ENCODE data around the gene PGM2L1. TPM values are rescaled to one million over a fixed set of nuclear protein-coding genes. Genes with fewer than 3 reads are reported as not detected.
A peak's percentile ranks its signal among the peaks of the same experiment; 100 is the strongest.

PGM2L1 gene
- total RNA-seq, 1 experiment from 2014 or later = 9.5 TPM

- no peak for DNase-seq (ENCODE audit: low spot score)
- in situ Hi-C loops (cut with HindIII; ENCODE audit: low sequenced_read_pairs) = no loop called here
These were observed 81.3 kb downstream of the PGM2L1 start for GRCh38 chr11:74316772-74317505.

GRCh38 chr11:74312326-74312725, 85.9 kb downstream of the PGM2L1 start:
- no peak for DNase-seq (ENCODE audit: low spot score)
- in situ Hi-C loops (cut with HindIII; ENCODE audit: low sequenced_read_pairs) = no loop called here

GRCh38 chr11:74311352-74311926, 86.8 kb downstream of the PGM2L1 start, which contains the start of gene P4HA3:
Gene P4HA3 (minus strand): TSS chr11:74311640. CDS start chr11:74311611, 29 bp downstream.
- in situ Hi-C loops (cut with HindIII; ENCODE audit: low sequenced_read_pairs) = no loop called here
- peak; percentile 43 for DNase-seq (ENCODE audit: low spot score)

GRCh38 chr11:74310857-74311256, 87.4 kb downstream of the PGM2L1 start:
- in situ Hi-C loops (cut with HindIII; ENCODE audit: low sequenced_read_pairs) = no loop called here
- DNase-seq (ENCODE audit: low spot score) = peak; percentile 18

GRCh38 chr11:74307434-74307833, 90.8 kb downstream of the PGM2L1 start:
- in situ Hi-C loops (cut with HindIII; ENCODE audit: low sequenced_read_pairs) = no loop called here
- DNase-seq (ENCODE audit: low spot score) = peak; percentile 49

GRCh38 chr11:74306435-74307175, 91.6 kb downstream of the PGM2L1 start:
- no peak for DNase-seq (ENCODE audit: low spot score)
- in situ Hi-C loops (cut with HindIII; ENCODE audit: low sequenced_read_pairs) = no loop called here

- in situ Hi-C loops (cut with HindIII; ENCODE audit: low sequenced_read_pairs) = no loop called here
- DNase-seq (ENCODE audit: low spot score) = no peak
These were observed 99.2 kb downstream of the PGM2L1 start for GRCh38 chr11:74299015-74299414.

GRCh38 chr11:74297484-74297883, 100.7 kb downstream of the PGM2L1 start:
- in situ Hi-C loops (cut with HindIII; ENCODE audit: low sequenced_read_pairs) = no loop called here
- DNase-seq (ENCODE audit: low spot score) = no peak

- no peak for DNase-seq (ENCODE audit: low spot score)
- in situ Hi-C loops (cut with HindIII; ENCODE audit: low sequenced_read_pairs) = no loop called here
These were observed 109.3 kb downstream of the PGM2L1 start for GRCh38 chr11:74288911-74289310.

- no peak for DNase-seq (ENCODE audit: low spot score)
- in situ Hi-C loops (cut with HindIII; ENCODE audit: low sequenced_read_pairs) = no loop called here
These were observed 110.1 kb downstream of the PGM2L1 start for GRCh38 chr11:74288161-74288560.

GRCh38 chr11:74284466-74284865, 113.8 kb downstream of the PGM2L1 start:
- in situ Hi-C loops (cut with HindIII; ENCODE audit: low sequenced_read_pairs) = no loop called here
- no peak for DNase-seq (ENCODE audit: low spot score)

- in situ Hi-C loops (cut with HindIII; ENCODE audit: low sequenced_read_pairs) = no loop called here
- DNase-seq (ENCODE audit: low spot score) = no peak
These were observed 114.6 kb downstream of the PGM2L1 start for GRCh38 chr11:74283580-74284180.

GRCh38 chr11:74282914-74283371, 115.3 kb downstream of the PGM2L1 start:
- in situ Hi-C loops (cut with HindIII; ENCODE audit: low sequenced_read_pairs) = no loop called here
- no peak for DNase-seq (ENCODE audit: low spot score)

GRCh38 chr11:74282421-74282820, 115.8 kb downstream of the PGM2L1 start:
- no peak for DNase-seq (ENCODE audit: low spot score)
- in situ Hi-C loops (cut with HindIII; ENCODE audit: low sequenced_read_pairs) = no loop called here

- in situ Hi-C loops (cut with HindIII; ENCODE audit: low sequenced_read_pairs) = no loop called here
- DNase-seq (ENCODE audit: low spot score) = no peak
These were observed 117.7 kb downstream of the PGM2L1 start for GRCh38 chr11:74280494-74280893.

Other genes with a start within 250 kb of the PGM2L1 start
- 39.8 and 61.9 TPM in 2 replicates for gene C2CD3, start 227.4 kb downstream of the PGM2L1 start, total RNA-seq (2014; rRNA removed; shearing (Covaris generic))
- 123 and 157 TPM in 2 replicates for gene PPME1, start 227.1 kb downstream of the PGM2L1 start, total RNA-seq (2014; rRNA removed; shearing (Covaris generic))
- 0.85 and 1.8 TPM in 2 replicates for gene P4HA3, start 86.8 kb downstream of the PGM2L1 start, total RNA-seq (2014; rRNA removed; shearing (Covaris generic))
- gene KCNE3, start 69.1 kb upstream of the PGM2L1 start, total RNA-seq (2014; rRNA removed; shearing (Covaris generic)) = not detected in 2 replicates
- gene LIPT2, start 95.3 kb upstream of the PGM2L1 start, total RNA-seq (2014; rRNA removed; shearing (Covaris generic)) = 9.4 and 26.9 TPM in 2 replicates
- gene POLD3, start 194.1 kb upstream of the PGM2L1 start, total RNA-seq (2014; rRNA removed; shearing (Covaris generic)) = 15.6 and 30.7 TPM in 2 replicates